ENCODE measurements around the gene CR1L. TPM values are rescaled to one million over a fixed set of nuclear protein-coding genes. Genes with fewer than 3 reads are reported as not detected.
"Not testable (repeated sequence)": the region's sequence is repeated elsewhere in the genome, so short reads cannot be mapped to it uniquely, and the experiment has no call there.

CR1L gene
- total and polyA plus RNA-seq, 9 of the 15 experiments (the other 6 are each of a cell fraction or from before 2014, with no cell fraction given), result 10.1 to 74.8 (median 34.3) TPM

- TF ChIP-seq SMARCE1 (IDR thresholded peaks at IDR 0.05) (peak; percentile 89), EP300 (IDR thresholded peaks at IDR 0.05; ENCODE audit: low read length) (peak; percentile 63), ARID4B (CRISPR knock-in tag; IDR thresholded peaks at IDR 0.05) (peak; percentile 78), TAL1 (IDR thresholded peaks at IDR 0.05) (peak; percentile 95), NONO (IDR thresholded peaks at IDR 0.05; ENCODE audit: low read depth in 2 of 2, low read length in 1 of 2) (peak in 1 of 2 experiments; percentile 73; a peak in 1 of 4 replicates), TFAP4 (CRISPR knock-in tag; IDR thresholded peaks at IDR 0.05; ENCODE audit: borderline replicate concordance) (peak; percentile 66), KAT7 (CRISPR knock-in tag; IDR thresholded peaks at IDR 0.05; ENCODE audit: borderline replicate concordance) (peak; percentile 69; the same call in 1 of the 2 replicates), STAT5A (IDR thresholded peaks at IDR 0.05; ENCODE audit: borderline replicate concordance, low read length) (peak; percentile 74), ZNF740 (tag; IDR thresholded peaks at IDR 0.05) (peak in 1 of 2 experiments; percentile 88; a peak in 2 of 4 replicates), ZMIZ1 (IDR thresholded peaks at IDR 0.05; ENCODE audit: low read depth in 2 of 2, low read length in 2 of 2) (peak in 1 of 2 experiments; percentile 80; a peak in 2 of 4 replicates), MTA2 (IDR thresholded peaks at IDR 0.05; ENCODE audit: low read depth) (peak; percentile 93)
- not testable (repeated sequence) for TF ChIP-seq ZNF740 (CRISPR knock-in tag; IDR thresholded peaks at IDR 0.05)
Observed at GRCh38 chr1:207635569-207636186, 9.3 kb upstream of the CR1L start (continued).

Data from K562 (cell line).